Raji (cell line): ENCODE data around the gene WDR31.
A peak's percentile ranks its signal among the peaks of the same experiment; 100 is the strongest.

Source experiments
- POLR2A ChIP-seq: IDR thresholded peaks from 2 replicates; pipeline ENCODE4 v1.6.1; 2011; ENCODE audit warnings: low read depth, low read length, control low read depth; ENCODE audit not compliant: insufficient read depth

The WDR31 gene

DNA sequence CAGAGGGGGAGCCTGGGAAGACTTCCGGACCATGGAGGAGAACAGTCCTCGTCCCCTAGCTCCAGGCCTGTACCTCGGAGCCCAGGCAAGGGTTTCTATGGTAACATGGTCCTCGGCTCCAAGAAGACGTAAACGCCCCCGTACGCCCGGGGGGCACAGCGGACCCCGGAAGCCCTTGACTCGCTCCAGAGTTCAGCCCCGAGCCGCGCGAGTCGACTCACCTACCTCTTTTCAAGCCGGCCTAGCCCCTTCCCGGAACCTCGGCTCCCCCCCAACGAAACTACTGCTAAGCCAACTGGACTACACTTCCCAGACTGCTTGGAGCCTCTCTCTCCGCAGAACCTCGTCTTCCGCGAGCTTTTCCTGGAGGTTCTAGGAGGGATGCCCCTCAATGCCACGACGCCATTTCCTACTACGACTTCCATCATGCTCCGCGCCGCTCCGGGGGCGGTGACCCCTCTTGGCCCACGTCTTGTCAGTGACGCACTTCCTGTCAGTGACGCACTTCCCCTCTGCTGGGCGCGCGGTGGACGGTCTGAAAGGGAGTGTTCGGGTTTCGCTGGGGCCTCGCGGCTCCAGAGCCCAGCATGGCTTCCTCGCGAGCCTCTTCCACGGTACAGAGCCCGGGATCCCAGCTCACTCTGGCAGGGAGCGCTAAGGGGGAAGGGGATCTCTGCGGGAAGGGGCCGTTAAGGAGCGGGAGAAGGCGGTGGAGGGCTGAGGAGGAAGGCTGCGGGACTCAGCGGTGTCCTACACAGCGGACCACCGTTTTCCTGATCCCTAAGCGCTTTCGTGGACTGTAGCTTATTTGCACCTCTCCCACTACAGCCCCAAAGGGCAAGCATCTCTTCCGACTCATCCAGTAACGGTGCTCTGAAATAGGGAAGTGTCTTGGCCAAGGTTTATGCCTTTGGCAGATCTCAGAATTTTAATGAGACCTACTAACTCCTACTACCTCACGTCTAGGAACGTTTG is 64.6 kb downstream of the WDR31 start, which contains the start of the genes CDC26 and PRPF4:
Gene CDC26, minus strand, starts transcription at position 416 of the 975 bp plus-strand sequence. CDS start 3,065 bp downstream, outside the sequence.
Gene PRPF4, plus strand, starts transcription at position 502 of the 975 bp plus-strand sequence. Its CDS starts 86 bp downstream, at position 588.
- peak; percentile 98 for TF ChIP-seq POLR2A

DNA sequence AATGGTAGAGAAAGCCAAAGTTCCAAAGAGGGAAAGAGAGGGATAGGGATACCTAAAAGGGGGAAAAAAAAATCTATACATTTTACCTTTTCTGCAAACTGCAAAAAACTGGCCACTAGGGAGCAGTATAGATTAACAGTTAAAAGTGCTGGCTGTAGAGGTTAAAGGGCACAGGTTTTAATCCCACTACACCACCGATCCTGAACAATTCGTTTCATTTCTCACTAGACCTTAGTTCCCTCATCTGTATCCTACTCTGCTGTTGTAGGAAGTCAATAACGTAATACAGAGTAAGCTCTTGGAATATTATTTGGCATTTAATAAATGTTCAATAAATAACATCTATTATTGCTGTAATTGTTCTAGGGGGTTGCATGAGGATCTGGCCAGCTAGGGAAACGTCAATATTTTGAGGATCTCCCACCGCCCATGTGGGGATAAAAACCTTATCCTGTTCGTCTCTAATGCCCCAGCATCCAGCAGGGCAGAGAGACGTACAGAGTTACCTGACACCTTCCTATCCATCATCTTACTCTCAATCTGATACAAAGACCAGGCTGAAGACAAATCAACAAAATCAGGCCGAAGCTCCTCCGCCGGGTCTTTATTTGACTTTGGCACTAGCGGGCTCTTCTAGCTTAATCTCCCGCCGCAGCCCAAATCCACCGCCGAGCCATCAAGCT is 65.5 kb downstream of the WDR31 start:
- no peak for TF ChIP-seq POLR2A

DNA sequence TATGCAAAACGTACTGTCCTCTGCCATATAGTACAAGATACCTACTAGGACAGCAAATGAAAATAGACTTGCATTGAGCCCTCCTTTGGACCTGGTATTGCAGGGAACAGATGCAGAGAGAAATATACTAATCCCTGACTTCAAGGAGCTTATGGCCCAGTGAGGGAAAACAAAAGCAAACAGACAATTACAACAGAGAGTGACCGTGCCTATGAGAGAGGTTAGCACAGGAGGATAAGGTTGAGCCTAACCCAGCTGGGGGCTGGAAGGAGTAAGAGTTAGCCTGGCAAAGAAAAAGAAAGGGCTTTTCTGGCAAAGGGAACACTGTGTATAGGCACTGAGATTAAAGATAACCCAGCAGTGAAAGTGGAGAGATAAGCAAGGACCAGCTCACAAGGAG is 70.2 kb downstream of the WDR31 start:
- no peak for TF ChIP-seq POLR2A

DNA sequence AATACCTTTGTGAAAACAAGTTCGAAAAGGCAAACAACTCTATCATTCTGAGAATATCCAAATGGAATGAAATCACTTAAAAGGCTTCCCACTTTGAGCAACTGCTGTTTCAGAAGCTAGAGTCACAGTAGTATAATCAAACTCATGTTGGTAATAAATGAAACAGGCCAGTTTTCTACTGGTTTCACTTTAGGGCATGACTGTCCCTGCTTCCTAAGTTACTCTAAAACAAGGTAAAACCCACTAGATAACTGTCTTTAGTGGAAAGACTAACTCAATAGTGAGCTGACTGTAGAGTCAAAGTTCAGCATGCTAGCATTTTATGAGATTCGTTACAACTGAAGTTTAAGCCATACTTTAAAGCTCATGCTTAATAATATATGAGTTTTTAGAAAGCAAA is 70.7 kb downstream of the WDR31 start:
- TF ChIP-seq POLR2A, result no peak

DNA sequence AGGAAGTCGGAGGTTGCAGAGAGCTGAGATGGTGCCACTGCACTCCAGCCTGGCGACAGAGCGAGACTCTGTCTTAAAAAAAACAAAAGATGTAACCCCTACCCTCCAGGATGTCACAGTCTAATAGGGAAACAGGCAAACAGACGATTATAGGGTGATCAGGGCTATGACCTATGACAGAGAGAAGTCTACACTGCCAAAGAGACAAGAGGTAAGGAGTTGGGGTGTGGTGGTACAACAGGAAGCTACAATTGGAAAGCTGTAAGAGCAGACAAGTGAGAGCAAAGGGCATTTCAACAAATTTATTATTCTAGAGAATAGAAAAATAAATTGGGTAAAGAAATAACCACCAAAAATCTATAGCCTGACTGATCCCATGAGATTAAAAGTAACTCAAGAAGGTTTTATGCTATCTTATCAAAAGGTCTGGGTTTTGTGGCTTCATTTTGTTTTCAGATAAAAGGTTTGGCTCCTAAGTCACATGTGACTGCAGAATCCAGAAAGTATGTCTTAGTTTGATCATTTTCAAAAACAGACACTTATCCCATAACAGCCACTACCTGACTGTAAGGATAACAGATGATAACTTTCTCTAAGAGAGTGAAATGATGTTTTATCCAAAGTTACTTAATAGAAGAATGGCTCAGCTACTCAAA is 72.0 kb downstream of the WDR31 start:
- TF ChIP-seq POLR2A, result no peak

DNA sequence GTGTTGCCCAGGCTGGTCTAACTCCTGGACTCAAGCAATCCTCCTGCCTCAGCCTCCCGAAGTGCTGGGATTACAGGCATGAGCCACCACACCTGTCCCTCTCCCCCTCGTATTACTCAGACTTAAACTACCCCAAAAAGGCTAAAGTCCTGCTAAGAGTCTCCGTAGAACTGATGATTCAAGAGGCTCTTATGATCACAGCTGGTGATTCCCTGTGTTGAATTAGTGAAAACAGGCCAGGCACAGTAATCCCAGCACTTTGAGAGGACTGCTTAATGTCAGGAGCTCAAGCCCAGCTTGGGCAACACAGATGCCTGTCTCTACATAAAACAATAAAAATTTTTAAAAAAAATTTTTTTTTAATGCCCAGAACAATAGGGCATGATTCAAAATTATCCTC is 73.9 kb downstream of the WDR31 start:
- no peak for TF ChIP-seq POLR2A
